HuH-7.5 (cell line): ENCODE measurements around the gene ENTR1.
"Not testable (repeated sequence)": the region's sequence is repeated elsewhere in the genome, so short reads cannot be mapped to it uniquely, and the experiment has no call there.

Source experiments
- DNase-seq: peaks from one replicate; pipeline ENCODE4 v3.0.0; 2011; ENCODE audit warnings: low spot score

ENTR1 gene

DNA sequence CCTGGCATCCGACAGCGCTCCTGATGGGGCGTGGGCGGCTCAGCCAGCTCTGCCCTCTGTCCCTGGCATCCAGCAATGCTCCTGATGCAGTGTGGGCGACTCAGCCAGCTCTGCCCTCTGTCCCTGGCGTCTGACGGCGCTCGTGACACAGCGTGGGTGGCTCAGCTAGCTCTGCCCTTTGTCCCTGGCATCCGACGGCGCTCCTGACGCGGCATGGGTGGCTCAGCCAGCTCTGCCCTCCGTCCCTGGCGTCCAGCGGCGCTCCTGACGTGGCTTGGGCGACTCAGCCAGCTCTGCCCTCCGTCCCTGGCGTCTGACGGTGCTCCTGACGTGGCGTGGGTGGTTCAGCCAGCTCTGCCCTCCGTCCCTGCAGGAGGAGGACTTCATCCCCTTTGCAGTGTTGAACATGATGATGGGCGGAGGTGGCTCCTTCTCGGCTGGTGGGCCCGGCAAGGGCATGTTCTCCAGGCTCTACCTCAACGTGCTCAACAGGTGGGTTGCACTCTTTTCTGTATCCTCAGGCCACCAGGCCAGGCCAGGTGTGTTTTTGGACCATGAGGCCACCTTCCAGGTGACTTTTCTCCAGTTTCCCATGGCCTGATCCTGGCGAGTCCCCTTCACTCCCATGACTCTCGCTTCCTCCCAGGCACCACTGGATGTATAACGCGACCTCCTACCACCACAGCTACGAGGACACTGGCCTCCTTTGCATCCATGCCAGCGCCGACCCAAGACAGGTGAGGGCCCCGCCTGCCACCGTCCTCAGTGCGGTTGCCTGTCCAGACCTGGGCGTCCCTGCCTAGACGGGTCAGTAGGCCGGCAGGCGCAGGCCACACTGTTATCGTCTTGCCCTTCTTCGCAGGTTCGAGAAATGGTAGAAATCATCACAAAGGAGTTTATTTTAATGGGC is 8.0 kb upstream of the ENTR1 start:
- no peak for DNase-seq

DNA sequence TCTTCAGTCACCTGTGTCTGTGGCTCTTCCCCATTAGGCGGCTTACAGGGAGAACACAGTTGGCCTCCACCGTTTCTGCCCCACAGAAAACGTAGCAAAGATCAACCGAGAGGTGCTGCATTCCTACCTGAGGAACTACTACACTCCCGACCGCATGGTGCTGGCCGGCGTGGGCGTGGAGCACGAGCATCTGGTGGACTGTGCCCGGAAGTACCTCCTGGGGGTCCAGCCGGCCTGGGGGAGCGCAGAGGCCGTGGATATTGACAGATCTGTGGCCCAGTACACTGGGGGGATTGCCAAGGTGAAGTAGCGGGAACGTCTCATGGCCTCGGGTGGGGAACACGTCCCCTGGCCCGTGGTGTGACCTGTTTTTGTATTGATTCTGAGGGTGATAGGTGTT is 6.5 kb upstream of the ENTR1 start:
- DNase-seq = no peak

DNA sequence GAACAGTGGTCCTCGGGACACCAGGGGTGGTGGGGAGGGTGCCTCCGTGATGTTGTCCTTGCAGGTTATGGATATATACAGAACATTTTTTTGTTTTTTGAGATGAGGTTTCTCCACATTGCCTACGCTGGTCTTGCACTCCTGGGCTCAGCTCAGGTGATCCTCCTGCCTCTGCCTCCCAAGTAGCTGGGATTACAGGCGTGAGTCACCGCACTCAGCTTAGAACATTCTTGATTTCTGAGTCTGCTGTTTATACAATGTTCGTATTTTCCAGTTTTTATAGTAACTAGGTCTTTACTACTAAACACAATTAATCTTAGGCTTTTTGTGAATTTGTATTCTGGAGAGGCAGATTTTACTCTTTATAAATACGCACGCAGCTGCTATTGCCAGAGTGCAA is 6.0 kb upstream of the ENTR1 start:
- no peak for DNase-seq

DNA sequence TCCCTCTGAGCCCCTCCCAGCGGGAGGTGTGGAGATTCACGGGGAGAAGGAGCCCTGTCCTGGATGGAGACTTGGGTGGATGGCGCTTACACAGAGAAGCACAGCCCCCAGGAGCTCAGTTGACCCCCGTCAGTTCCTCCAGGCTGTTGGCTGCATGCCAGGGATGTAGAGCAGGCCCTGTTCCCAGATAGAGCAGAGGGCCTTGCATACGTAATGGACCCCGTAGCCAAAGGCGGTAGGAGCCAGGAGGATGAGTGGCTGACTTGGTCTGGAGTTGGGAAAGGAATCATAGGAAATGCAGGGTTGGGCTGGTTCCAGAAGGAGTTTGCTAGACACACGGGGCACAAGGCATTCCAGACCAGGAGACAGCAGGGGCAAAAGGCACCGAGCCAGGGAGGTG is 2.5 kb upstream of the ENTR1 start:
- DNase-seq = no peak

DNA sequence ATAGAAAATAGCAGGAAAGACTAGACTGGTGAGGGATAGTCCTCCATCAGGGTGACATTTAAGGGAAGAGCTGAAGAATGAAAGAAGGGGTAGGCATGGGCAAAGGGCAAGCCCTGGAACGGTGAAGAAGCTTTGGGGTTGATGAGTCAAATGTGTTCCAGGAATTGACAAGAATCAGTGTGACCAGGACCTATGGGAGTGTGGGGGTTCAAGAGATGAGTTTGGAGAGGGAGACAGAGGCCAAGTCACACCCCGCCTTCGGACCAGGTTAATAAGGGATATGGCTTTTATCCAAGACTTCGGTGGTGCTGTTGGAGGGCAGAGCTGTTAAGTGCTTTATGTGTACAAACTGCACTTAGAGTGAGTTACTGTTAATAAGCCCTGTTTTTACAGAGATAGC is 964 bp upstream of the ENTR1 start:
- DNase-seq = no peak

DNA sequence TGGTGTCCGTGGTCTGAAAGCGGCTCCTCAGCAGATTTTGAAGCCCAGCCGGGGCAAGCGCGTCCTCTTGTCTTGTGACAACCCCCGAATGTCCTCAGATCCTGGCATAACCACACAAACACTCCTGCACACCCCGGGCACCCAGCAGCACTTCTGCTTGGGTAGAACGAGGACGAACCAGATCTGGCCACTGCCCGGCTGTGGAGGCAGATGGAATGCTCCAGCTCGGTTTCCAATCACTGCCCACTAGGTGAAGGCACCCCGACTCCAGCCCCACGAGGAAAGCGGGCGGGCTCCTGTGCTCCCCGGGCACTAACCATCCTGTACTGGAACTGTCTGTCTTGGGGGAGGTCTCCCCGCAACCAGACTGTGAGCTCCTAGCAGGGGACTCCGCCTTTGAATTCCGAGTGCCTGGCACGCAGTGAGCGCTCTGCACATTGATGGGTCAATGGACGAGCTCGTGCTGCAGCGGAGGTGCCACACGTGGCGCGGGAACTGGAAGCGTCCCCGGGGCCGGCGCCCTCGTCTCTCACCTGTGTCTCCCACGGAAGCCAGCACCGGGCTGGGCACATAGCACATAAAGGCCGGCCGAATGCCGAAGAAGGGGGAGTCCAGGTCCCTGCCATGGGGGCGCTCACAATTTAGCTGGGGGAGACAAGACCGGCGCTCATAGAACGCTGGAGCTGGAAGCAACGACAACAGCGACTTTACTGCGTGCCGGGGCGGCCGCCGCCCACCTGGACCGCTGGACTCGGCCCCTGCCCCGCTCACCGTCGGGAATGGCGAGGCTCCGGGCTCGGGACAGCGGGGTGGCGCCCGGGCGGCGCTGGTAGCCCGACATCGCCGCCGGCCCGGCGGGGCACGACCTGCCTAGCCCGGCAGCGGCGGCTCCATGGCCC is 608 bp downstream of the ENTR1 start:
- DNase-seq = peak; percentile 76

DNA sequence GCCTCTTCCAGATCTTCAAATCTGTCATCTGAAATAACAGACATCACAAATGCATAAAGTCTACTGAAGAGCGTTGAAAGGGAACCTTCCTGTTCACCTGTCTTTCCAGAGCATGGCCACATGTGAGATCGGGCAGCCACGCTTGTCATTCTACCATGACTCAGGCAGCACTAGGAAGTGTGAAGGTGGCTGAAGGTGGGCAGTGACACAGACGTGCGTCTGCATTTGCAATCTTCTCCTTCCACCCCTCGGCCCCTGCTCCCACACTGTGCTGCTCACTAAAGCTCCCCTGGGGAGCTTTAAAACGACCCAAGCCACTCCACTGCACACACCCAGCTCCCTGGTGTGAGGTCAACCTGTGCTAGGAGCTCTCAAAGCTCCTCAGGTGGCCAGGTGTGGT is 2.5 kb downstream of the ENTR1 start:
- no peak for DNase-seq

DNA sequence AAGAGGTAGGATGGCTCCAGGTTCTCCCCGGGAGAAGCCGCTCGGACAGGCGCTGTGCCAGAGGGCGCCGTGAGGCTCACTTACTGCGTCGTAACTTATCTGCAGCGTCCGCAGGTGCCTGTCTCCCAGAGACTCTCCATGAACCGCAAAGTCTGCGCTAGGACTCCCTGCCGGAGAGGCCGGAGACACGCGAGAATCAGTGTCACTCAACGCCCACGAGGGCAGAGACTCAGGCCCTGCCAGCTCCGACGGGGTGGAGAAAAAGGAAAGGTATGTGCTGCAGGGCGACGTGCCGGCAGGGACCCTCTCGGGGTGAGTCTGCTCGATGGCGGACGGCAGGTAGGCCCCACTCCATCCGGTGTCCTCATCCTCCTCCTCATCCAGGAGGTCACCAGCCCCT is 3.4 kb downstream of the ENTR1 start:
- not testable (repeated sequence) for DNase-seq

DNA sequence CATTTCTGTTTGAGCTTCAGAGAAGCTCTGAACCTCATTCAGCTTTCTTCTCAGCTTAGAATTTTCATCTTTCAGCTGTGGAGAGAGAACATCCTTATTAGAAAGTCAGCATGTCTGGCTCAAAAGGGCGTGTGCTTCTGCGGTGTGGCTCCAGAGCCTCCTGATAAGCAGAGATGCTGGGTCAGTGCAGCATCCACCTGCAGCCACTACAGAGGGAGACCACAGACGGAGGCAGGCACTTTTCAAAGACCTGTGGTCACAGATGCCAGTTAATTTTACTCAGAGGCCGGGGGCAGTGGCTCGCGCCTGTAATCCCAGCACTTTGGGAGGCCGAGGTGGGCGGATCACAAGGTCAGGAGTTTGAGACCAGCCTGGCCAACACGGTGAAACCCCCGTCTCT is 4.5 kb downstream of the ENTR1 start:
- not testable (repeated sequence) for DNase-seq

DNA sequence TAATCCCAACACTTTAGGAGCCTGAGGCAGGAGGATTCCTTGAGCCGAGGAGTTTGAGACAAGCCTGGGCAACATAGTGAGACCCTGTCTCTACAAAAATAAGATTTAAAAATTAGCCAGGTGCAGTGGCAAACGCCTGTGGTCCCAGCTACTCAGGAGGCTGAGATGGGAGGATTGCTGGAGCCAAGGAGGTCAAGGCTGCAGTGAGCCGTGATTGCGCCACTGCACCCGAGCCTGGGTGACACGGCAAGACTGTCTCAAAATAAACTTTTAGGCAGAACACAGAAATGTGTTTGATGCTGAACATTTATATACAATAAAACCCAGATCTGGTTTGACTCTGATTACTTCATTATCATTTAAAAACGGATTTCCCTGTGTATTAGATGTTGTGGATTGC is 4.9 kb downstream of the ENTR1 start:
- no peak for DNase-seq

DNA sequence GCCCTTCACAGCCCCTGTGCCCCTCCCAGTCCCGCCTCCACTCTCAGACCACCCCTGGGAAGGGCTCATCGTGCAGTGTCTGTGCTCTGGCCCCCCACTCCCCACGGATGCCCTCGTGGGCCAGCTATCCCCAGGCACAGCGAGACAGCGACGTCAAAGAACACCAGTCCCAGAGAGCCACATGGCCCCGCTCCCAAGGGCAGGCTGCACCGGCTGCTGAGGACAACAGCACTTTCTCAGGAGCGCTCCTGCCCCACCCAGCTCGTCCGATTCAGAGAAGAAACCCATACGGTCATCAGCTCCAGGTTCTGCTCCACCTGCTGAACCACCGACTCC is 5.6 kb downstream of the ENTR1 start:
- no peak for DNase-seq

DNA sequence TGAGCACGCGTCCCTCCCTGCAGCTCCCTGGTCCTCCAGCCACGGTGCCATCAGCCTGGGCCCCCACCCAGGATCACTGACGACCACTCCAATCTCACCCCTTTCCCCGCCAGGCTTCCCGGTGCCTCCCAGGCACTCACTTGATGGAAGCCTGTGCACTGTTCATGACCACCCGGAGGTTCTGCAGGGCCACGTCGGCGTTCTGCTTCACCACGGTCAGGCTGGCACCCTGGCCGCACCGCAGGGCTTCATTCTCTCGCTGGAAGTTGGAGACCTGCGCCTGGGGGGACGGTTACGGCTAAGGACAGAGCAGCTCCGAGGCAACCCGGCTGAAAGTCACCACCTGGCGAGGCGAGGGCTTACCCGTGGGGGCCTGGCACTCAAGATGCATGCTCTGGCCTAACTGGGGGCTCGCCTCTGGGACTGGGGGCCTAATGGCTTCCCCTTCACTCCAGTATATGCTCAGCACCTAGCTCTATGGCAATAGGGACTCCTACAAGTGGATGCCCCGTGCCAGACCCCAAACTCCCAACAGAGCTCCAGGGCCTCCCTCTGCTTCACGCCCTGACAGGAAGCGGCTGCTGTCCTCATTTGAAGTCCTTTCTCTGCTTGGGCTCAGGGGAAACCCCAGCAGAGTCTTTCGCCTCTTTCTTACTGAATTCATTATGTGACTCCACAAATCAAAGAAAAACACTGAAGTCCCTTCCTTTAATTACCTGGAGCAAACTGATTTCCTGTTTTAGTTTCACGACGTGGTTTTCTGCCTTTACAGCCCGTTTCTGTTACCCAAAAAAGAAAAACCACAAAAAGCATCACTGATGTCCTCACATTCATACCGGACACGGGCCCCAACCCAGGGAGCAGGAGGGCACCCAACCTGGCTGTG is 6.3 kb downstream of the ENTR1 start:
- DNase-seq = no peak

DNA sequence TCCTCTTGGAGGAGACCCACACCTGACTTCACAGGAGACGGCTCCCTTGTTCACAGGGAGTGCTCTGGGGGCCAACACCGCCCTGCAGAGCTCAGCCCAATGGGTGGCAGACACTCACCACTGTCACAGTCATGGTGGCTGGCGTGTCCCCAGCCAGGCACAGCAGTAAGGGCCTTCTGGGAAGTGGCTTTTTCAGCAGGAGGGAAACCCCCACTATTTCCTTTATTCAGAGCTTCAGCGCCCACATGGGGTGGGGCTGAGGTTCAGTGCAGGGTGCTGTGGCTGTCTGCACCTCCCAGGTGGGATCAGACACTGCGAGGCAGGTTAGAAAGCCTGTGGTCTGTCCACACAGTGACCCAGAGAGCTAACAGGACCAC is 6.9 kb downstream of the ENTR1 start:
- no peak for DNase-seq

DNA sequence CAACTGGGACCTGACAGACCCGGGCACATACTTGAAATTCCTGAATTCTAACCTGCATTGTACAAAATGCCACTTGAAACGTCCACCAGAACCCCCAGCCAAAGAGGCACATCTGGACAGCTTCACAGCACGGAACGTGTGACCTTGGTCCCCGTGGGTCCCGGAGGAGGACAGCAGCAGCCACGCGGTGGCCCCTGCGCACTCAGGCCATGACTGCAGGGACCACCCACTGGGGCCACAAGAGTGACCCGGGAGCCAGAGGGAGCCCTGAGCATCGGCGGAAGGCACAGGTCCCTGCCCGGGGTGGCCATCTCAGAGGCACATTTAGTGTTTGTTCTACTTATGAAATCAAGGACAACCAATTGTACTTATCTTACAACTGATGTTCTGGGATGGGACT is 8.3 kb downstream of the ENTR1 start:
- no peak for DNase-seq

DNA sequence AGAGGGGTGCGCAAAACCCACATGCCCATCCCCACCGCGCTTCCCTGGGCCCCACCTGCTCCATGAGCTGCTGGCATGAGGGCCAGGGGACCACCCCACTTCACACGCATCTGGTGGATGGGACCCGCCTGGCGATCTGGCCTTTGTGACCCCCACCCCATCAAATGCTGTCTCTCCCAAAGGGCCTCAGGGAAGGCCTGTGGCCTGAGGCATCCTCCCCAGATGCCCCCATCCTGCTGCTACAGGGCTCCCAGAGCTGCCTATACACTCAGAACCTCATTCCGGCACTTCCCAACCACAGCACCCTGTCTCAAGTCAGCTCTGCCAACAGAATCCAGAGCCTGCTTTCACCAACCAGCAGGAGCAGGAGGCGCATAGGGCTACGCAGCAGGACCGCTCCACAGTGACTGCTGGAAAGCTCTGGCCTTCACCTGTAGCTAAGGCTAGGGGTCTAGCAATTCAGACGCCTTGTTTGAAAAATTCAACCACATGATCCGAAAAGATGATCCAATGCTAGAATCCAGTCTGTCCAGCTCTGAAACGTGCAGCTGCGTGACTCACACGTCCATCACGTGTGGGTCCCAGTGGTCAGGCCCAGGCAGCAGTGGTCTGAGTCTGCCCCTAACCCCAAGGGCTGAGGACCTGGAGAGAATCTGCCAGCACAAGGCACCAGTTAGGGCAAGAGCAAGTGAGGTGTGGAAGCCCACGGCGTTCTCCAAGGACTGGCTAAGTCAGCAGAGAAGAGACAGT is 9.1 kb downstream of the ENTR1 start:
- DNase-seq = no peak

DNA sequence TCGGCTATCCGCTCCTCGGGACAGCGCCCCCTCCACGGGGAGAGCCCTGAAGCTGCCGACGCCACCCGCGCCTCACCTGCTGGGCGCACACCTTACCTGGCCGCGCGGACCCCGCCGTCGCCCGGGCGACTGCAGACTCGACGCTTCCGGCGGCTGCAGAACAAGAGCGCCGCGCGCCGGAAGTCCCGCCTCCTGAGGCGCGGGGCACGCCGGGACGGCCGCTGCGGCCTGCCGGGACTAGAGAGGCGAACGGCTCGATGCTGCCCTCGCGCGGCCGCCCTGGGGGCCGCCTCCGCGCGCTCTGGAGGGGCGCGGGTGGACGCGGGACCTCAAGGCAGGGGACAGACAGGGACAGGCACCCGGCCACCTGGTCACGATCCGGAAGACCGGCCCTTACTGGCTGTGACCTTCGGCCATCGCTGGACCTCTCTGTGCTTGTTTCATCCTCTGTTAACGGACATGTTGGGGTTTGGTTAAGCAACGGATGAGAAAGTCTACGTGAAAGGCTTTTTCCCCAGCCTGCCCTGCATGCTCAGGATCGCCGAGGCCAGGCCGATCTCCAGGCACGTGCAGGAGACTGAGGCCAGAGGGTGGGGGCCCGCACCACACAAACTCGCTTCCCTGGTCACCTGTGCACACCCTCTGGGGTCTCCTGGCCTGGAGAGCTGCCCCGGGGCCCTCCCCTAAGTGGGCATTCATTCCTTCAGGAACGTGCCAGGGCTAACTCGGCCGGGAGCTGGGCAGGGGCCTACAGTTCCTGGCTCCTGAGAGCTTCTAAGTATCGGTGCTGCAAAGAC is 10.2 kb downstream of the ENTR1 start, which contains the start of gene SNAPC4:
TSS of gene SNAPC4 (minus strand) at position 133 of the 797 bp plus-strand sequence. CDS start 1,742 bp downstream, outside the sequence.
- peak; percentile 95 for DNase-seq

DNA sequence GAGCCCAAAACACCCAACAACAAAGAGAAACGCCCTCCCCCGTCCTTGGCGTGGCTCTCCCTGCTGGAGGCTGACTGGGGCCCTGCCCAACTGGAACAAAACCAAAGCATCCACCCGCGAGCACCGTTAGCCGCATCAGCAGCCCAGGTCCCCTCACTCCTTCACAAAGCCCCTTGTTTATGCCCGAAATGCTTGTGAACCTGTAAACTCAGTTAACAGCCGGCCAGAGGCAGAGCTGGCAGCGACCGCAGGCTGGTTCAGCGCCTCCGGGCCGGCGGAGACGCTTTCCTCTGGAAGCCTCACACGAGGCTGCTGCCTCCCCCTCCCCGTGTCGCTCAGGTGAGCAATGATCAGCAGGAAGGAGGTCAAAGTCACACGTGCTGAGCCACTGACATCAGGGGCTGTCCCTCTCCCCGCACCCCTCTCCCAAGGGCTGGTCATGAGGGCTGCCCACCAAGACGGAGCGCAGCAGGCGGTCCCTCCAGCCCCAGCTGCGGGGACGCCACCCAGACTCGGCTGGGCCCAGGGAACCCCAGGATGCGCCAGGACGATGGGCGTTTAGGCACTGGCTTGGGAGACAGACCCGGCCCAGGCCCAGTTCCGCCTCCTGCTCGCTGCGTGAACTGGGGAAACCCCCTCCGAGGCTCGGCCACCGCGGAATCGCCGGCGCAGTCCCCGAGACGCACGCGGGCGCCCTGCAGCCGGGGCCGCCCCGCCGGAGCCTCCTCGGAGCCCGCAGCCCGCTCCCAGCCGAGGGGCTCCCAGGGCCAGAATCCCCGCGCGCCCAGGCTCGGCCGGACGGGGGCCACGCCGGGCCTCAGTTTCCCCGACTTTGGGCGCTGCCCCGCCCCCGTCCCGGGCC is 11.0 kb downstream of the ENTR1 start:
- DNase-seq = peak; percentile 55

DNA sequence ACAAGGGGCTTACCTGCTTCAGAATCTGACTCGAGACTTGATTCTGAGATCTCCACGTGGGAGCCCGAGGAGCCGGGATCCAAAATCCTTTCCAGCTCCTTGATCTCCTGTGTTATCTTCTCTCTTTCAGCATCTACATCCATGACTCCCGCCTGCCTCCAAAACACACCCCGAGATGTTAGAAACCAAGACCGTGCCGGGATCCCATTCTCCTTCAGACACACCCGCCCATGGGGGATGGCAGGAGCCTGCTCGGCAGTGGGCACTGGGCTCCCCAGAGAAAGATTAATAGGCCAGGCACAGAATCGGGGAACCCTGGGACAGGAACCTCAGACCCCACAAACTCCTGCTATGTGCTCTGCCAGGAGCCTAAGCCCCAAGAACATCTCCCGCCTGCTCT is 12.1 kb downstream of the ENTR1 start:
- DNase-seq = no peak

DNA sequence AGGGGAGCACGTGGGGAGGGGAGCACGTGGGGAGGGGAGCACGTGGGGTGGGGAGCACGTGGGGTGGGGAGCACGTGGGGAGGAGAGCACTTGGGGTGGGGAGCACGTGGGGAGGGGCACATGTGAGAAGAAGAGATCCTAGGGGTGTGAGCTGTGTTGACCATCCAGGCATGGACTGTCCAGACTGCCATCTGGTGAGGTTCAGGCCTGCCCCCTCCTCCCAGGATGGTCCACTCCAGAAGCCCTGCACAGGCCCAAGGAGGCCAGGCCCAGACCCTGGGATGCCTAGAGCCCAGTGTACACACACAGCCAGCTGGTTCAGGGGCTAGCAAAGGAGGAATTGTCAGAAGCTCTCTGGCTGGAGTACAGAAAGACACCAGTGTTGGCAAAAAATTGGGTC is 12.8 kb downstream of the ENTR1 start:
- no peak for DNase-seq

DNA sequence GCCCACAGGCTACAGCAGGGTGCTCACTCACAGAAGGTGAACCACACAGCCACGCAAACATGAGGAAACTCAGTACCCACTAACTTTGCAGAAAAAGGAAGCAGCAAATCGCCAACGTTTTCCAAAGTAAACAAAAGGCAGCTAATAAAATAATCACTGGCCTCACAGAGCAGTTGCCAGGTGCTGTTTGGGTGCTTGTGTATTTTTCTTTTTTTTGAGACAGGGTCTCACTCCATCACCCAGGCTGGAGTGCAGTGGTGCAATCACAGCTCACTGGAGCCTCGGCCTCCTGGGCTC is 14.2 kb downstream of the ENTR1 start:
- no peak for DNase-seq
